HepG2 (cell line): ENCODE results near the gene POLR3GL. TPM values are rescaled to one million over a fixed set of nuclear protein-coding genes. Genes with fewer than 3 reads are reported as not detected.
A peak's percentile ranks its signal among the peaks of the same experiment; 100 is the strongest.

ENCODE experiments used
- CSRNP2 ChIP-seq: sonication (generic); formaldehyde crosslinking; conservative IDR thresholded peaks from 2 replicates; pipeline ENCODE4 v1.8.0; 2022; ENCODE audit warnings: low read depth, missing genetic modification reagents
- FOXA3 ChIP-seq: IDR thresholded peaks from 2 replicates; pipeline ENCODE4 v1.6.1; 2016; ENCODE audit warnings: missing genetic modification reagents, missing compliant biosample characterization
- FOXO1 ChIP-seq: sonication (generic); formaldehyde crosslinking; IDR thresholded peaks from 2 replicates; pipeline ENCODE4 v1.4.0; 2020; ENCODE audit warnings: missing genetic modification reagents
- IKZF4 ChIP-seq: sonication (generic); formaldehyde crosslinking; IDR thresholded peaks from 2 replicates; pipeline ENCODE4 v1.5.1; 2020; ENCODE audit warnings: borderline replicate concordance, mild to moderate bottlenecking, low read depth, missing genetic modification reagents; ENCODE audit errors: not compliant biosample characterization
- PHF21A ChIP-seq: sonication (generic); formaldehyde crosslinking; IDR thresholded peaks from 2 replicates; pipeline ENCODE4 v1.5.0; 2020; ENCODE audit warnings: mild to moderate bottlenecking, missing genetic modification reagents
- PRDM15 ChIP-seq: sonication (generic); formaldehyde crosslinking; IDR thresholded peaks from 2 replicates; pipeline ENCODE4 v1.4.0; 2020; ENCODE audit warnings: missing genetic modification reagents
- SNAPC4 ChIP-seq: sonication (generic); formaldehyde crosslinking; IDR thresholded peaks from 2 replicates; pipeline ENCODE4 v1.4.0; 2020; ENCODE audit warnings: mild to moderate bottlenecking, missing genetic modification reagents
- SSRP1 ChIP-seq: IDR thresholded peaks from 2 replicates; pipeline ENCODE4 v1.6.1; 2016; ENCODE audit warnings: control low read depth
- THAP11 ChIP-seq: IDR thresholded peaks from 2 replicates; pipeline ENCODE4 v1.6.1; 2016; ENCODE audit warnings: missing biosample characterization, missing genetic modification reagents
- ZNF317 ChIP-seq: sonication (generic); formaldehyde crosslinking; IDR thresholded peaks from 2 replicates; pipeline ENCODE4 v1.5.0; 2020; ENCODE audit warnings: mild to moderate bottlenecking, missing genetic modification reagents
- ZNF569 ChIP-seq: sonication (generic); formaldehyde crosslinking; IDR thresholded peaks from 2 replicates; pipeline ENCODE4 v1.5.0; 2020; ENCODE audit warnings: mild to moderate bottlenecking, missing genetic modification reagents, moderate library complexity, borderline replicate concordance
- ZNF580 ChIP-seq: IDR thresholded peaks from 2 replicates; pipeline ENCODE4 v1.6.1; 2016; ENCODE audit warnings: low read depth, borderline replicate concordance
- ZNF687 ChIP-seq: sonication (generic); formaldehyde crosslinking; IDR thresholded peaks from 2 replicates; pipeline ENCODE4 v1.5.1; 2020; ENCODE audit warnings: mild to moderate bottlenecking, missing genetic modification reagents, moderate library complexity
- ZSCAN21 ChIP-seq: sonication (generic); formaldehyde crosslinking; IDR thresholded peaks from 2 replicates; pipeline ENCODE4 v1.8.0; 2022; ENCODE audit warnings: mild to moderate bottlenecking, missing genetic modification reagents, moderate library complexity, borderline replicate concordance
- polyA plus RNA-seq, 8 experiments: library from polyadenylated mRNA; depleted of rRNA in 3 of 8; stranded (reverse) in 7 of 8; unstranded in 1 of 8; fragments of >200 nt; fragmentation: Illumina TruSeq in 4 of 8; extraction: Trizol in 4 of 8; gene quantifications; 2 replicates each; pipeline versions ENCODE4 v1.2.1 to v1.2.3, GENCODE V29; 2011 to 2016; ENCODE audit warnings: low read depth in 4 of 8, missing spikeins in 1 of 8, mixed read lengths in 1 of 8; ENCODE audit not compliant: insufficient read depth in 1 of 8
- total RNA-seq, 5 experiments: library from RNA; depleted of rRNA; stranded (reverse); fragments of >200 nt; fragmentation: Illumina TruSeq; extraction: Trizol; gene quantifications; 2 replicates each; pipeline ENCODE4 v1.2.3, GENCODE V29; 2016; ENCODE audit warnings: low read depth in 1 of 5

POLR3GL gene
- total and polyA plus RNA-seq, 2 of the 13 experiments (the other 11 are each of a cell fraction or from before 2014, with no cell fraction given), result 11.5 to 12.4 TPM

- no peak for TF ChIP-seq SNAPC4
- TF ChIP-seq PHF21A, result no peak
- TF ChIP-seq ZNF317 (CRISPR knock-in tag), result no peak
- TF ChIP-seq ZNF580 (CRISPR knock-in tag), result no peak
- TF ChIP-seq ZNF569, result no peak
- no peak for TF ChIP-seq PRDM15 (CRISPR knock-in tag)
- TF ChIP-seq FOXA3, result no peak
- no peak for TF ChIP-seq FOXO1 (CRISPR knock-in tag)
- TF ChIP-seq SSRP1 (CRISPR knock-in tag), result no peak
- TF ChIP-seq THAP11 (CRISPR knock-in tag), result no peak
- peak; percentile 62 for TF ChIP-seq ZNF687
- no peak for TF ChIP-seq CSRNP2 (CRISPR knock-in tag)
- no peak for TF ChIP-seq ZSCAN21 (CRISPR knock-in tag)
- TF ChIP-seq IKZF4 (CRISPR knock-in tag), result no peak
These were observed 2.9 kb upstream of the POLR3GL start (continued) for GRCh38 chr1:145961425-145962156.
